PC-9 (cell line): Measurements from ENCODE around the gene P2RX6. TPM values are rescaled to one million over a fixed set of nuclear protein-coding genes. Genes with fewer than 3 reads are reported as not detected.

Source experiments
- BruUV-seq: library from RNA; stranded (reverse); fragments of 400-500 nt; replicated peaks from 2 replicates; lab custom pipeline; 2021; lab: Mats Ljungman, UMichigan
- CTCF ChIA-PET: fragments of 300-600 bp; sonication (Branson Sonifier 250); formaldehyde crosslinking; loops from one replicate; lab custom pipeline; 2022; ENCODE audit warnings: antibody characterized with exemption; lab: Charles Lee
- POLR2A ChIA-PET: fragments of 300-600 bp; sonication (Branson Sonifier 250); formaldehyde crosslinking; loops from one replicate; lab custom pipeline; 2022; ENCODE audit warnings: antibody characterized with exemption; ENCODE audit not compliant: unreplicated experiment; lab: Charles Lee
- DNase-seq, 2 experiments: peaks; one replicate each; pipeline versions ENCODE4 v3.0.0 to v3.0.0-alpha.2; 2015 to 2022; ENCODE audit warnings: mixed read lengths in 1 of 2
- H2AFZ ChIP-seq: fragments of 200-600 bp; sonication (generic); 2 replicates; pipeline ENCODE4 v1.8.1; 2017; ENCODE audit warnings: antibody characterized with exemption
- H3F3A ChIP-seq: fragments of 200-600 bp; sonication (generic); 2 replicates; pipeline ENCODE4 v1.8.1; 2017; ENCODE audit warnings: antibody characterized with exemption, mild to moderate bottlenecking, low read depth; ENCODE audit not compliant: insufficient read depth
- H3K27ac ChIP-seq: fragments of 200-600 bp; sonication (generic); 2 replicates; pipeline ENCODE4 v1.6.1; 2016; ENCODE audit warnings: mixed run types
- H3K27me3 ChIP-seq: fragments of 200-600 bp; sonication (generic); 2 replicates; pipeline ENCODE4 v1.6.1; 2016; ENCODE audit warnings: low read depth, mixed run types; ENCODE audit not compliant: insufficient read depth
- H3K36me3 ChIP-seq: fragments of 200-600 bp; sonication (generic); 2 replicates; pipeline ENCODE4 v1.6.1; 2016; ENCODE audit warnings: low read depth, mixed run types
- H3K4me1 ChIP-seq: fragments of 200-600 bp; sonication (generic); replicated peaks from 2 replicates; pipeline ENCODE4 v1.6.1; 2016; ENCODE audit warnings: mixed run types; ENCODE audit not compliant: insufficient read depth
- H3K4me2 ChIP-seq: fragments of 200-600 bp; sonication (generic); 2 replicates; pipeline ENCODE4 v1.6.1; 2017; ENCODE audit warnings: mixed run types
- H3K4me3 ChIP-seq: fragments of 200-600 bp; sonication (generic); 2 replicates; pipeline ENCODE4 v1.6.1; 2016; ENCODE audit warnings: mixed run types
- H3K79me2 ChIP-seq: fragments of 200-600 bp; sonication (generic); 2 replicates; pipeline ENCODE4 v1.6.1; 2017; ENCODE audit warnings: low read depth, mixed run types
- H3K9me2 ChIP-seq: fragments of 200-600 bp; sonication (generic); 2 replicates; pipeline ENCODE4 v1.8.1; 2017; ENCODE audit warnings: mild to moderate bottlenecking; ENCODE audit not compliant: insufficient read depth
- H3K9me3 ChIP-seq: fragments of 200-600 bp; sonication (generic); 2 replicates; pipeline ENCODE4 v1.8.1; 2016; ENCODE audit warnings: low read depth; ENCODE audit not compliant: insufficient read depth
- H4K20me1 ChIP-seq: fragments of 200-600 bp; sonication (generic); 2 replicates; pipeline ENCODE4 v1.8.1; 2017; ENCODE audit not compliant: insufficient read depth
- EZH2 ChIP-seq: fragments of 200-600 bp; sonication (generic); IDR thresholded peaks from 2 replicates; pipeline ENCODE4 v1.8.0; 2017; ENCODE audit warnings: antibody characterized with exemption, low read depth
- intact Hi-C: fragments of 100-400 bp; cut with micrococcal nuclease; formaldehyde crosslinking; loops from one replicate; pipeline ENCODE4 v1.10.0; 2022; ENCODE audit not compliant: unreplicated experiment
- total RNA-seq: library from RNA; stranded (reverse); gene quantifications from 2 replicates; pipeline ENCODE4 v1.2.3, GENCODE V29; 2021
- TF ChIP-seq, protein P1 (sequence below): fragments of 200-600 bp; sonication (generic); conservative IDR thresholded peaks from 2 replicates; pipeline ENCODE4 v1.6.1; 2017; ENCODE audit warnings: mixed run types, antibody characterized with exemption, mild to moderate bottlenecking, moderate library complexity

P2RX6 gene
- total RNA-seq, 1 experiment from 2014 or later = 2.7 TPM

DNA sequence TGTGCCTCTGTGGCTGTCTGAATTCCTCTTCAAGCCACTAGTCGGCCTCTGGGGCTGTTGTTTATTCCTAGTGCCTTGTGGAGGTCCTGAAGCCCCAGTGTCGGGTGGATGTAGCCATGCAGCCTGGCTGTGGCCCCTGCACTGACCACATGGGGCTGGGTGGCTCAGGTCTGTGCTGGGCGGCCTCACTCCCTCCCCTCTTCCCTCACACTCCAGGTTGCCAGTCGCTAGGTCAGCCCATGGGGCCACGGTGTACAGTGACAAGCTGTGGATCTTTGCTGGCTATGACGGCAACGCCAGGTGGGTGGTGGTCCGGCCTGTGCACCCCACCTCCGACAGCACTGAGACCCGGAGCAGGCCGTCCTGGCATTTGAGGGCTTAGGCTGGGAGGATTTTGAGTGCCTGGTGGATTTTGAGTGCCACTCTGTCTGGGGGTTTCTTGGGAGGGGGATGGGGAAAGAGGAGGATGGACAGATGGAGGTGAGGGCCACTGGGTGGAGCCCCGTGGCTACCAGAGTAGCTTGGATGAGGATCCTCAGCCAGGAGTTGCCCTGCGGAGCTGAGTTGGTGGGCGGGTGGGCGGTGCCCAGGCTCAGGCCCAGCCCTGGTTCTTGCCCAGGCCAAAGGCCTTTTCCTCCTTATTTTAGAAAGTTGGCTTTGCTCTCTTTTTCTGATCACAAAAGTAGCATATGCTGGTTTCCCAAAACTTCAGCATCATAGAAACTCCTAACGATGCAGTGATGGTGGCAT is 26.2 kb upstream of the P2RX6 start:
- H3K36me3 ChIP-seq = no peaks in the 10 kb centered on the region
- H4K20me1 ChIP-seq = no peaks in the 10 kb centered on the region
- DNase-seq = no peak
- no peak overlapping the region for H2AFZ ChIP-seq
- H3K4me1 ChIP-seq = no peaks in the 10 kb centered on the region
- intact Hi-C loops = no loop called here
- no peaks in the 10 kb centered on the region for H3K27me3 ChIP-seq
- no peaks in the 10 kb centered on the region for H3F3A ChIP-seq
- CTCF ChIA-PET = no interaction called here
- H3K4me3 ChIP-seq = no peak overlapping the region
- no peak for TF ChIP-seq EZH2
- TF ChIP-seq, protein P1, sequence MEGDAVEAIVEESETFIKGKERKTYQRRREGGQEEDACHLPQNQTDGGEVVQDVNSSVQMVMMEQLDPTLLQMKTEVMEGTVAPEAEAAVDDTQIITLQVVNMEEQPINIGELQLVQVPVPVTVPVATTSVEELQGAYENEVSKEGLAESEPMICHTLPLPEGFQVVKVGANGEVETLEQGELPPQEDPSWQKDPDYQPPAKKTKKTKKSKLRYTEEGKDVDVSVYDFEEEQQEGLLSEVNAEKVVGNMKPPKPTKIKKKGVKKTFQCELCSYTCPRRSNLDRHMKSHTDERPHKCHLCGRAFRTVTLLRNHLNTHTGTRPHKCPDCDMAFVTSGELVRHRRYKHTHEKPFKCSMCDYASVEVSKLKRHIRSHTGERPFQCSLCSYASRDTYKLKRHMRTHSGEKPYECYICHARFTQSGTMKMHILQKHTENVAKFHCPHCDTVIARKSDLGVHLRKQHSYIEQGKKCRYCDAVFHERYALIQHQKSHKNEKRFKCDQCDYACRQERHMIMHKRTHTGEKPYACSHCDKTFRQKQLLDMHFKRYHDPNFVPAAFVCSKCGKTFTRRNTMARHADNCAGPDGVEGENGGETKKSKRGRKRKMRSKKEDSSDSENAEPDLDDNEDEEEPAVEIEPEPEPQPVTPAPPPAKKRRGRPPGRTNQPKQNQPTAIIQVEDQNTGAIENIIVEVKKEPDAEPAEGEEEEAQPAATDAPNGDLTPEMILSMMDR = no peak
- no peak overlapping the region for H3K27ac ChIP-seq
- no peaks in the 10 kb centered on the region for H3K79me2 ChIP-seq
- H3K4me2 ChIP-seq = no peak overlapping the region
- H3K9me2 ChIP-seq = no peaks in the 10 kb centered on the region
- no peaks in the 10 kb centered on the region for H3K9me3 ChIP-seq
- no TSS peak for BruUV-seq
- POLR2A ChIA-PET = no interaction called here

DNA sequence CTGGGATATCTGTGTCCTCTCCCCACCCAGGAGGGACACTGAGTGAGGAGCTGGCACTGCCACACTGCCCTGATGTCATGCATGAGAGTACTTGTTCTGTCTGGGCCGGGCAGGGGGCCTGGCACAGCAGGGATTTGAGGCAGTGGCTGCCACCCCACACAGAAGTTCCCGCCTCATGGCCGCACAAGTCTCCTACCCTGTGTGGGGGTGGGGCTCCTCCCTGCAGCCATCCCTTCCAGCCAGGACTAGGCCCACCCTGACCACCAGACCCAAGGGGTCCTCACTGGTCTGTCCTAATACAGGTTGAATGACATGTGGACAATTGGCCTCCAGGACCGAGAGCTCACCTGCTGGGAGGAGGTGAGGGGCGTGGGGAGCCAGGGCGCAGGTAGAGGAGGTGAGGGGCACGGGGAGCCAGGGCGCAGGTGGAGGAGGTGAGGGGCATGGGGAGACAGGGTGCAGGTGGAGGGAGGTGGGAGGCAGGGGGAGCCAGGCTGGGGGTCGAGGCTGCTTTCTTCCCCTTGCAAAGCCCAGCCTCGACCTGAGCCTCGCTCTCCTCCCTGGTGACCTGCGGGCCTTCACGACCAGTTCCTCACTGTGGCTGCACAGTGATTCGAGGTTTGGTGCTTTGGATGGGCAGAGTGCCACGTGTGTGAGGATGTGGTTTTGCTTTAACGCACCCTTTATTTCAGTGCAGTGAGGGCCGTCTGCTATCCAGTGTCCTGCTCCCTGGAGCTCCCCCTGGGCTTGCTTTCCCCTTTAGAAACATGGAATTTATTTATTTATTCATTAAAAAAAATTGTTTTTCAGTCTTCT is 25.4 kb upstream of the P2RX6 start:
- CTCF ChIA-PET = no interaction called here
- Histone ChIP-seq H2AFZ (no peak overlapping the region), H3K27ac (no peak overlapping the region), H3K4me3 (no peak overlapping the region), H3F3A (no peaks in the 10 kb centered on the region), H3K9me3 (no peaks in the 10 kb centered on the region), H3K9me2 (no peaks in the 10 kb centered on the region), H3K36me3 (no peaks in the 10 kb centered on the region), H3K4me1 (no peaks in the 10 kb centered on the region), H3K79me2 (no peaks in the 10 kb centered on the region), H3K4me2 (no peak overlapping the region), H4K20me1 (no peaks in the 10 kb centered on the region), H3K27me3 (no peaks in the 10 kb centered on the region)
- POLR2A ChIA-PET = no interaction called here
- no peak for DNase-seq
- TF ChIP-seq, protein P1 = no peak
- no peak for TF ChIP-seq EZH2
- intact Hi-C loops = no loop called here
- BruUV-seq = no TSS peak

DNA sequence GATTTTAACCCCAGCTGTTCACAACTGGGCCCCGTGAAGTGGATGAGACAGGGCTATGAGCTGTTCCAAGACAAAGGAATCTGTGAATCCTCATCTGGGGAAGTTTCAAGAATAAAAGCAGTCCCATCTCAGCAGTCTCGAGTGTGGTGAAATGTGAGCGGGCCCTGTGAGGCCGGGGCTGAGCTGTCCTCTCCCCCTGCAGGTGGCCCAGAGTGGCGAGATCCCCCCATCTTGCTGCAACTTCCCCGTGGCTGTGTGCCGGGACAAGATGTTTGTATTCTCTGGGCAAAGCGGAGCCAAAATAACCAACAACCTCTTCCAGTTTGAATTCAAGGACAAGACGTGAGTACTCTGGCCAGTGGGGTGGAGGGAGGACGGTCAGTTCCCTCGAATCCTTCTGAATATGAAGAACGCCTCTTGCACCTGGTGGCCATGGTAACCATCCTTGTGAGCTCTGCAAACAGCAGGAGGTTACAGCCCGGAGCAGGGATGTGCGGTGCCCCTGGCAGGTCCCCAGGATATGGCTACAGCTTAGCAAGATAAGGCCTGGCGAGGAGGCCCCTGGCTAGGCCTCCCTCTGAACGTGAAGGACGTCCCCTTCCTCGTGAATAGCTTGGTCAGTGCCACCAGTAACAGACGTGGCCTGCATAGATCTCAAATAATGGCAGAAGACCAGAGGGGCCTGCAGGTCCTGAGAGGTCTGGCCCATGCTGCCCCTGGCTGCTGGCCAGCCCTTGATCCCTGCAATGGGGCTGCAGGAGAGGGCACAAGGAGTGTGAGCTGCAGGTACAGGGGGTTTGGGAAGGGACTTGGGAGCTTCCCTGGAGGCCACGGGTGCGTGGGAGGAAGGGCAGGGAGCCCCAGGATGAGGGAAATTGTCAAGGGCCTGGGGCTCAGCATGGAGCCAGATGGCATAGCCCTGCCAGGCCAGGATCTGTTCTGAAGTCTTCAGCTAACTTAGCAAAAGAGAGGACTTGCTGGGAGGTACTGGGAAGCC is 24.5 kb upstream of the P2RX6 start:
- H3K9me2 ChIP-seq = no peaks in the 10 kb centered on the region
- H3F3A ChIP-seq = no peaks in the 10 kb centered on the region
- intact Hi-C loops = no loop called here
- TF ChIP-seq EZH2 = no peak
- TF ChIP-seq, protein P1 = no peak
- H3K27me3 ChIP-seq = no peaks in the 10 kb centered on the region
- no TSS peak for BruUV-seq
- no peaks in the 10 kb centered on the region for H3K4me1 ChIP-seq
- H3K4me2 ChIP-seq = no peak overlapping the region
- H3K4me3 ChIP-seq = no peak overlapping the region
- H3K9me3 ChIP-seq = no peaks in the 10 kb centered on the region
- no peak for DNase-seq
- H4K20me1 ChIP-seq = no peaks in the 10 kb centered on the region
- ChIA-PET CTCF (no interaction called here), POLR2A (interaction anchor here (0.7 kb wide), 1 partner anchor 105 kb away, joined by 3 read pairs; no protein-coding TSS in a partner anchor)
- H3K79me2 ChIP-seq = no peaks in the 10 kb centered on the region
- no peak overlapping the region for H3K27ac ChIP-seq
- no peak overlapping the region for H2AFZ ChIP-seq
- no peaks in the 10 kb centered on the region for H3K36me3 ChIP-seq
